Peyer's patch (tissue), 4 donors: ENCODE data around the gene TIMM8B. TPM values are rescaled to one million over a fixed set of nuclear protein-coding genes. Genes with fewer than 3 reads are reported as not detected.

Experiments
- DNase-seq, 3 donors: peaks; one replicate each; pipeline ENCODE4 v3.0.0-alpha.2; 2017 to 2019
- H3K27ac ChIP-seq, 4 donors: fragments of 200-600 bp; sonication (generic); one replicate each; pipeline ENCODE4 v1.5.1; 2016 to 2019
- H3K27me3 ChIP-seq, 2 donors: fragments of 200-600 bp; sonication (generic); one replicate each; pipeline ENCODE4 v1.5.1; 2019
- H3K36me3 ChIP-seq, 3 donors: fragments of 200-600 bp; sonication (generic); one replicate each; pipeline ENCODE4 v1.5.1; 2016 to 2019
- H3K4me1 ChIP-seq, 4 donors: fragments of 200-600 bp; sonication (generic); one replicate each; pipeline ENCODE4 v1.5.1; 2016 to 2019
- H3K4me3 ChIP-seq, 4 donors: fragments of 200-600 bp; sonication (generic); 1 replicate in 3 of 4; 2 replicates in 1 of 4; pipeline ENCODE4 v1.5.1; 2016 to 2019; ENCODE audit warnings: mild to moderate bottlenecking in 1 of 4
- H3K9me3 ChIP-seq, 4 donors: fragments of 200-600 bp; sonication (generic); one replicate each; pipeline ENCODE4 v1.5.1; 2016 to 2019; ENCODE audit warnings: mild to moderate bottlenecking in 1 of 4
- CTCF ChIP-seq, 6 experiments: fragments of 450-650 bp in 4 of 6; fragments of 200-600 bp in 2 of 6; sonication (generic) in 1 of 6; IDR thresholded peaks; one replicate each; pipeline ENCODE4 v1.5.1; 2017 to 2019; ENCODE audit warnings: antibody characterized with exemption in 6 of 6, mild to moderate bottlenecking in 3 of 6, moderate library complexity in 1 of 6
- POLR2A ChIP-seq, 2 donors: fragments of 450-650 bp; IDR thresholded peaks; one replicate each; pipeline ENCODE4 v1.5.1; 2017; ENCODE audit warnings: antibody characterized with exemption in 2 of 2, mild to moderate bottlenecking in 2 of 2, moderate library complexity in 2 of 2
- total RNA-seq, 4 donors: library from RNA; depleted of rRNA; stranded (reverse); fragments of >200 nt; gene quantifications; one replicate each; pipeline ENCODE4 v1.1.0, GENCODE V29; 2016

Gene TIMM8B
- total RNA-seq, 4 donors from 2014 or later = 27.8 to 33.3 (median 29.8) TPM

GRCh38 chr11:112127056-112127455 is 40.5 kb upstream of the TIMM8B start:
- TF ChIP-seq POLR2A (IDR thresholded peaks at IDR 0.05) (no peak), CTCF (IDR thresholded peaks at IDR 0.05) (no peak)
- H3K27me3 ChIP-seq = no peaks in the 10 kb centered on the region
- no peak for DNase-seq
- H3K4me3 ChIP-seq = no peak overlapping the region
- no peaks in the 10 kb centered on the region for H3K36me3 ChIP-seq
- H3K9me3 ChIP-seq = no peaks in the 10 kb centered on the region
- no peak overlapping the region for H3K27ac ChIP-seq
- H3K4me1 ChIP-seq = peaks cover 0 to 24% (median 1%) of the 10 kb centered on the region in 4 donors

- DNase-seq = no peak
- H3K27me3 ChIP-seq = no peaks in the 10 kb centered on the region
- H3K27ac ChIP-seq = no peak overlapping the region
- TF ChIP-seq CTCF (IDR thresholded peaks at IDR 0.05) (no peak), POLR2A (IDR thresholded peaks at IDR 0.05) (no peak)
- no peak overlapping the region for H3K4me3 ChIP-seq
- no peaks in the 10 kb centered on the region for H3K36me3 ChIP-seq
- no peaks in the 10 kb centered on the region for H3K4me1 ChIP-seq
- H3K9me3 ChIP-seq = no peaks in the 10 kb centered on the region
These were observed 36.6 kb upstream of the TIMM8B start for GRCh38 chr11:112123129-112123528.

- Histone ChIP-seq H3K4me3 (no peak overlapping the region), H3K36me3 (no peaks in the 10 kb centered on the region)
- DNase-seq = no peak
These were observed 35.5 kb upstream of the TIMM8B start for GRCh38 chr11:112121981-112122615.

GRCh38 chr11:112118176-112118575 is 31.6 kb upstream of the TIMM8B start:
- TF ChIP-seq CTCF (IDR thresholded peaks at IDR 0.05) (no peak), POLR2A (IDR thresholded peaks at IDR 0.05) (no peak)
- Histone ChIP-seq H3K4me3 (no peak overlapping the region), H3K36me3 (no peaks in the 10 kb centered on the region), H3K27ac (no peak overlapping the region), H3K4me1 (no peaks in the 10 kb centered on the region), H3K9me3 (no peaks in the 10 kb centered on the region), H3K27me3 (no peaks in the 10 kb centered on the region)
- no peak for DNase-seq

More at GRCh38 chr11:112121981-112122615, 35.5 kb upstream of the TIMM8B start:
- H3K27me3 ChIP-seq = no peaks in the 10 kb centered on the region
- no peak overlapping the region for H3K27ac ChIP-seq
- TF ChIP-seq CTCF (IDR thresholded peaks at IDR 0.05) (no peak), POLR2A (IDR thresholded peaks at IDR 0.05) (no peak)
- no peaks in the 10 kb centered on the region for H3K4me1 ChIP-seq
- no peaks in the 10 kb centered on the region for H3K9me3 ChIP-seq

GRCh38 chr11:112115386-112115785 is 28.8 kb upstream of the TIMM8B start:
- Histone ChIP-seq H3K9me3 (no peaks in the 10 kb centered on the region), H3K27me3 (no peaks in the 10 kb centered on the region), H3K27ac (no peak overlapping the region), H3K4me3 (no peak overlapping the region), H3K36me3 (no peaks in the 10 kb centered on the region), H3K4me1 (no peaks in the 10 kb centered on the region)
- DNase-seq = no peak
- no peak for TF ChIP-seq POLR2A (IDR thresholded peaks at IDR 0.05)
- no peak for TF ChIP-seq CTCF (IDR thresholded peaks at IDR 0.05)

GRCh38 chr11:112114460-112114859 is 27.9 kb upstream of the TIMM8B start:
- Histone ChIP-seq H3K27me3 (no peaks in the 10 kb centered on the region), H3K9me3 (no peaks in the 10 kb centered on the region), H3K4me3 (no peak overlapping the region), H3K27ac (no peak overlapping the region), H3K4me1 (no peaks in the 10 kb centered on the region), H3K36me3 (no peaks in the 10 kb centered on the region)
- no peak for DNase-seq
- TF ChIP-seq POLR2A (IDR thresholded peaks at IDR 0.05) = no peak
- TF ChIP-seq CTCF (IDR thresholded peaks at IDR 0.05) = no peak
